ELF-1 (cell line): ENCODE results near the gene MAN2B1.
"Not testable (repeated sequence)": the region's sequence is repeated elsewhere in the genome, so short reads cannot be mapped to it uniquely, and the experiment has no call there.

Source experiments
- DNase-seq: peaks from one replicate; pipeline ENCODE4 v3.0.0-alpha.2; 2016; ENCODE audit warnings: low read depth, low spot score

MAN2B1 gene

DNA sequence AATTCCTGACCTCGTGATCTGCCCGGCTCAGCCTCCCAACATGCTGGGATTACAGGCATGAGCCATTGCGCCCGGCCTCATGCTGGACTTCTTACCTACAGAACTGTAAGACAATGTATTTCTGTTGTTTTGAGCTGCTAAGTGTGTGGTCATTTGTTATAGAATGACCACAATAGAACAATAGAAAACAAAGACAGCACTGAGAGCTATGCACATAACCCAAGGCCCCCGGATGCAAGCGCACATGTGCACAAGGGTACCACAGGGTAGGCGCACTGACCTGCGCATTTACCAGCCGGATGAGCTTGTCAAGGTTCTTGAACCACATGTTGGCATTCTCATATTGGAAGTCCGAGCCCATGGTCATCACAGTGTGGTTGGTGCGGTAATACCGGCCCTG lies 5.6 kb downstream of the MAN2B1 start:
- DNase-seq, result no peak

- DNase-seq, result no peak
Measured at GRCh38 chr19:12657966-12658365, 8.6 kb downstream of the MAN2B1 start.

DNA sequence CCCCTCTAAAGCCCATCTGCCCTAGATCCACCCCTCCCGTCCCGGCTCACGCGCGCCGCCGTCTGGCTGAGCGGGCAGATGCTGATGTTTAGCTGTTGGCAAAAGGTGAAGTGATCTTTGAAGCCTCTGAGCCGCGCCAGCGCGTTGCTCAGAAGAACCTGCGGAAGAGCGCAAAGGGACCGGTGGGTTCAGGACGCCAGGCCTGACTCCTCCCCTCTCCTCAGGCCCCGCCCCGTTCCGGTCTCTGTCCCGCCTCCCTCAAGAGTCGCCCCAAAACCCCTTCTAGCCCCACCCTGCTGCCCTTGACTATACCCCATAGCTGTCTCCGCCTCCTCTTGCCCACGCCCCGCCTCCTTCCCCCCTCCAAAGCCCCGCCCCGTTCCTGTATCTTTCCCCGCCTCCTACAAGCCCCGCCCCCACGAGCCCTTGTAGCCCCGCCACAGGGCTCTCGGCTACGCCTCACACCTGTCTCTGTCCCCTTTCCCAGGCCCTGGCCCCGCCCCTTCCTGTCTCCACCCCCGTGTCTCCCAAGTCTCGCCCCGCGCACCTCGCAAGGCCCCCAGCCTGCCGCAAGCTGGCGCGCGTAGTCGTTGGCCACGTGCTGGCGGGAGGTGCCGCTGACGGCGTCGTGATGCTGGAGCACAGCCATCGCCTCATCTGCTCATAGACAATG lies 9.5 kb downstream of the MAN2B1 start:
- DNase-seq, result peak; percentile 61

DNA sequence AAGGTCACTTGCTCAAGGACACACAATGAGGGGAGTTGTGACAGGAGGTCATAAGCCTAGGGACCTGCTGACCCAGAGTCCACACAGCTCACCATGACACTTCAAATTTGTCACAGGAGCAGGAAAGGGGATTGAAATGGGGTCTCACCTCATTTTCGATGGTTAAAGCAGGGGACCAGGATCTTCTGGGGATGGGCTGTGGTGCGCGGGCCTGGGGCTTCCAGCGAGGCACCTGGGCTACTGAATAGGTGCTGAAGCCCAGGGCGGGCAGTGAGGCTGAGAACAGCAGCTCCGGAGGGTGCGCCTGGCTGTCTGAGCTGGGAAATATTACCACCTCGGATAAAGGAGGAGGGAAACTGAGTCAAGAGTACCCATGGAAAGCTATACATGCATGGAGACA lies 11.0 kb downstream of the MAN2B1 start:
- DNase-seq, result no peak

GRCh38 chr19:12652219-12652618 lies 14.3 kb downstream of the MAN2B1 start:
- DNase-seq, result no peak

DNA sequence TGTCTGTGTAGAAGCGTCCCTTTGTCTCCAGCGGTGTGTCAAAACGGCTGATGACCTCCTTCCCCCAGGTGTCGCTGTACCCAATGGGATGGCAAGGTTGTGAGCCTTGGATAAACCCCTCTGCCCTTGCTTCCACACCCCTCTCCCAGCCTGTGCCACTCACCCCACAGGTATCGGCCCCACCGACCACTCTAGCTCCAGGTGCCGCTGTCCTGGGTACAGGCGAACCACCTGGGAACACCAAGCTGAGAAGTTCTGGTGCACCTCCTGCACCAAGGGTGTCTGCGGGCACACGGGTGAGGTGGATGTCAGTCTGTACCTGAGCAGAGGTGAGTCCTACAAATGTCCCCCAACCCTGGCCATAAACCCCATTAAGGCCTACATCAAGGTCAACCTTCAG lies 16.6 kb downstream of the MAN2B1 start:
- no peak for DNase-seq

DNA sequence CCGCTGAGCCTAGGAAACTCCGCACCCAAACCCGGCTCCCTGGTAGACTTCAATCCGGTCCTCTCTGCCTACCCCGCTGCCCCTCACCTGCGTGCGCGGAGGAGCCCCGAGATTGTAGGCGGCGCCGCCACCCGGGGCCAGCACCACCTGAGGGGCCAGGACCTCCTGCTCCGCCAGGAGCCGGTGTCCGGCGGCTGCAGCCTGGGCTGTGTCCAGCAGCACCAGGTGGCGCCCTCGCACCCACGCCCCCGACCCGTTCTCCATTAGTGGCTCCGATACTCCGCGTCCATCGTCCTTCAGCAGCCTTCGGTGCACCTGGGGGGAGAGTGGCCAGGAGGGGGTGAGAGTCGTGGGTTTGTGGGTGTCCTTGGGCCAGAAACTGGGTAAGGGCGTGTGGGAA lies 18.5 kb downstream of the MAN2B1 start:
- DNase-seq, result peak; percentile 74

GRCh38 chr19:12647490-12648071 lies 19.0 kb downstream of the MAN2B1 start:
- DNase-seq, result peak; percentile 88

GRCh38 chr19:12647047-12647446 lies 19.5 kb downstream of the MAN2B1 start:
- DNase-seq, result no peak

- DNase-seq, result no peak
Measured at GRCh38 chr19:12646551-12646950, 20.0 kb downstream of the MAN2B1 start.

DNA sequence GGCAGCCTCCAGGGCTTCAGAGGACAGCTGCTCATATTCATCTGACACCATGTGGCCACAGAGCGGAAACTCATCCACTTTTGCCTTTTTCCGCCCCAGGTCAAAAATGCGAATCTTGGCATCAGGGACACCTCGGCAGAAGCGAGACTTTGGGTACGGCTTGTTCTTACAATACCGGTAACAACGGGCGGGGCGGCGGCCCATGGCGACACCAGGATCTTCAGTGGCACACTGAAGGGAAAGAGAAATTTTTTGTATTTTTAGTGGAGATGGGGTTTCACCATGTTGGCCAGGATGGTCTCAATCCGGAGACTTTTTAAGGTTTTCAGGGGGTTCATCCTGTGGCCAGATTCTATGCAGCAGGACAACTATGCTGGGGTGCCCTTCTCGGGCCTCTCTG lies 22.8 kb downstream of the MAN2B1 start:
- DNase-seq, result not testable (repeated sequence)

DNA sequence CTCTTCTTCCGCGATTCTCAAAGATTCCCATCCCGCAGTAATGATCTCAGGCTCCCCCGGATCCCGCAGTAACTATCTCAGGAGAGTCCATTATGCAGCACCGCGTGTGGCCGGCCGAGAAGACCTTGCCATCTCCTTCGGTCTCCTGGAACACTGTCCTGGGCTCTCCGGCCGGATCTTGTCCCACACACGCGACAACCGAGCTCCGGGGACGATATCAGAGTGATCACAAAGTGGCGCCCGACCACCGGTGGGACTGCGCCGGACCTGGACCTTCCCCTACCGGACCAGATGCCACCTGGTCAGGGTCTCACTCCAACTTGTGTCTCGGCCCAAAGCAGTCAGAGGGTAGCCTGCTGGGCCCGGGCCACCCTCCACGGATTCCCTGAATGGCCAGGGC lies 24.0 kb downstream of the MAN2B1 start:
- DNase-seq, result no peak

DNA sequence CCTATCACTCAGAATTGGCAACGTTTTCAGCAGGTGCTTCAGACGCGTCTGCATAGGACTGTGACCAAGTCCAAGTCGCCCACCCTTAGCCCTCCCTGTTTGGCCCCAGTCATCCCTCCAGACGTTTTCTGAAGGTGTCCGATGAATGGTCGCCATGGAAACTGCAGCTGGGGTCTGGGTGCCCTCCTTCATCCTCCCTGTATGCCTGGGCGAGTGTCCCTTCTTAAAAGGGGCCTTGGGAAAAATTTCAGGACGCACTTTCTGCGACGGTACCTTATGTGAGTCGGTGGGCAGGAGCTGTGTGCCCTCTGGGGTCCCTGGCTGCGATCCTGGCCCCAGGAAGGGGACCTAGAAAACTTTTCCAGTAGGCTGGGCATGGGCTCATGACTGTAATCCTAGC lies 25.1 kb downstream of the MAN2B1 start:
- no peak for DNase-seq

DNA sequence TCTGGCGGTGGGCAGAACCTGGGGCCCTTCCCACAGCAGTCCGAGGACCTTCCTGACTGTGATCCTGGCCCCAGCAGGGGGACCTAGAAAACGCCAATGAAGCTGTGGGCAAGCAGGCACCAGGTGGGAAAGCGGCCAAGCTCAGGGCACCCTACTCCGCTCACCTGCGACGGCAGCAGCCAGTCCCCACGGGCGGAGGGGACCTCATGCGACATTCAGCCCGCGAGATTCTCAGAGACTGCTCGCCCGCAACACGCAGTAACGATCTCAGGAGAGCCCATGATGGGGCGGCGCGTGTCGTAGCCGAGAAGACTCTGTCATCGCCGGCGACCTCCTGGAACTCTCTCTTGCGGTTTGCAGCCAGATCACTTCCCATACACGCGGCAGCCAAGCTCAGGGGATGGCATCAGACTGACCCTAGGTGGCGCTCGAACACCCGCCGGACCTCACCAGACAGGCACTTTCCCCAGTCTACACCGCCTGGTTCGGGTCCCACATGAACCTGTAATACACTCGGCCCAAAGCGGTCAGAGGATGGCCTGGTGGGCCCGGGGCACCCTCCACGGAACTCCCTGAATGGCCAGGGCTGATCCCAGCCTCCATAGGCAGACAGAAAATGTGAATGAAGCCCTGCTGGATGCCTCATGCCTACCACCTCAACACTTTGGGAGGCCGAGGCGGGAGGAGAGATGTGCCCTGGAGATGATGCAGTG lies 26.5 kb downstream of the MAN2B1 start:
- DNase-seq, result peak; percentile 95

- DNase-seq, result no peak
Measured at GRCh38 chr19:12638611-12639182, 27.8 kb downstream of the MAN2B1 start.

DNA sequence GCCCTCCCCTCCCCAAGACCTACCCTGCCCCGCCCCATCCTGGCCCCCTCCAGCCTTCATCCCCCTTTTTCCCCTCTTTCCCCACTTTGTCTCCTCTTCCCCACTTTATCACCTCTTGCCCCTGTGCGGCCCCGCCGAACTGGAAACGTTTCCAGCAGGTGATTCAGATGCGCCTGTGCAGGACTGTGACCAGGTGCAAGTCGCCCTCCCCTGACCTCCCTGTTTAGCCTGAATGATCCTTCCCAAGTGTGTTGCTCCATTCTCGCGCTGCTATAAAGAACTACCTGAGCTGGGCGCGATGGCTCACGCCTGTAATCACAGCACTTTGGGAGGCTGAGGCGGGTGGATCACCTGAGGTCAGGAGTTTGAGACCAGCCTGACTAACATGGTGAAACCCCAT lies 29.9 kb downstream of the MAN2B1 start:
- DNase-seq, result no peak

GRCh38 chr19:12629215-12629614 lies 37.3 kb downstream of the MAN2B1 start:
- DNase-seq, result no peak

DNA sequence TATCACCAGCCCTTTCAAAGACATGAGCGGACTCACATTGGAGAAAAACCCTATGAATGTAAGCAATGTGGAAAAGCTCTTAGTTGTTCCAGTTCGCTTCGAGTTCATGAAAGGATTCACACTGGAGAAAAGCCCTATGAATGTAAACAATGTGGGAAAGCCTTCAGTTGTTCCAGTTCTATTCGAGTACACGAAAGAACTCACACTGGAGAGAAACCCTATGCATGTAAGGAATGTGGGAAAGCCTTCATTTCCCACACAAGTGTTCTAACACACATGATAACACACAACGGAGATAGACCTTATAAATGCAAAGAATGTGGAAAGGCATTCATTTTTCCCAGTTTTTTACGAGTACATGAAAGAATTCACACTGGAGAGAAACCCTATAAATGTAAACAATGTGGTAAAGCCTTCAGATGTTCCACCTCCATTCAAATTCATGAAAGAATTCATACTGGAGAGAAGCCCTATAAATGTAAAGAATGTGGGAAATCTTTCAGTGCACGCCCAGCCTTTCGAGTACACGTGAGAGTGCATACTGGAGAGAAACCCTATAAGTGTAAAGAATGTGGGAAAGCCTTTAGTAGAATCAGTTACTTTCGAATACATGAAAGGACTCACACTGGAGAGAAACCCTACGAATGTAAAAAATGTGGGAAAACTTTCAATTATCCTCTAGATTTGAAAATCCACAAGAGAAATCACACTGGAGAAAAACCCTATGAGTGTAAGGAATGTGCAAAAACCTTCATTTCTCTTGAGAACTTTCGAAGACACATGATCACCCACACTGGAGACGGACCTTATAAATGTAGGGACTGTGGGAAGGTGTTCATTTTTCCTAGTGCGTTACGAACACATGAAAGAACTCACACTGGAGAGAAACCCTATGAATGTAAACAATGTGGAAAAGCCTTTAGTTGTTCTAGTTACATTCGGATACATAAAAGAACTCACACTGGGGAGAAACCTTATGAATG lies 38.2 kb downstream of the MAN2B1 start:
- no peak for DNase-seq

GRCh38 chr19:12626958-12627357 lies 39.6 kb downstream of the MAN2B1 start:
- DNase-seq, result no peak

- no peak for DNase-seq
Measured at GRCh38 chr19:12623361-12624031, 43.0 kb downstream of the MAN2B1 start.
